NCI-H2227 treated with DMSO at 0.1 percent for 48 hours (cell line): ENCODE data around the gene RBCK1.

ENCODE experiments used
- DNase-seq: peaks from one replicate; lab custom pipeline; 2025; lab: John Stamatoyannopoulos, UW

RBCK1 gene

GRCh38 chr20:418858-419365, 10.8 kb downstream of the RBCK1 start:
- no peak for DNase-seq

DNA sequence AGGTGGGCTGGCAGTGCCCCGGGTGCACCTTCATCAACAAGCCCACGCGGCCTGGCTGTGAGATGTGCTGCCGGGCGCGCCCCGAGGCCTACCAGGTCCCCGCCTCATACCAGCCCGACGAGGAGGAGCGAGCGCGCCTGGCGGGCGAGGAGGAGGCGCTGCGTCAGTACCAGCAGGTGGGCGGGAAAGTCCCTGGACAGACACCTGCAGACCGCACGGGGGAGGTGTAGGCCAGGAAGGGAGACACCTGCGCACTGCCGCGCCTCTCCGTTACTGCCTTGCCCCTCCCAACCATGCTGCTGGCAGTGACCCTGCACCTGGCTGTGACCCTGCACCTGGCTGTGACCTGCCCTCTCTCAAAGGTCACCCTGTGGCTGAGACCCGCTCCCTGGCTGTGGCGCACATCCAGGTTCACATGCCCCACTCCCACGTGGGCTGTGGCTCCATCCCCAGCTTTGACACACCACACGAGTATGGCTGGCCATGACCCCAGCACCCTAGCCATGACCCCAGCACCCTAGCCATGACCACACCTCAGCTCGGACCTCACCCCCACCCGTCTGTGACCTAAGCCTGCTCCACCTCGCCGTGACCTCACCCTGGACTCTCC, 11.6 kb downstream of the RBCK1 start:
- DNase-seq, result no peak

- no peak for DNase-seq
Measured at GRCh38 chr20:420166-420620, 12.1 kb downstream of the RBCK1 start.

DNA sequence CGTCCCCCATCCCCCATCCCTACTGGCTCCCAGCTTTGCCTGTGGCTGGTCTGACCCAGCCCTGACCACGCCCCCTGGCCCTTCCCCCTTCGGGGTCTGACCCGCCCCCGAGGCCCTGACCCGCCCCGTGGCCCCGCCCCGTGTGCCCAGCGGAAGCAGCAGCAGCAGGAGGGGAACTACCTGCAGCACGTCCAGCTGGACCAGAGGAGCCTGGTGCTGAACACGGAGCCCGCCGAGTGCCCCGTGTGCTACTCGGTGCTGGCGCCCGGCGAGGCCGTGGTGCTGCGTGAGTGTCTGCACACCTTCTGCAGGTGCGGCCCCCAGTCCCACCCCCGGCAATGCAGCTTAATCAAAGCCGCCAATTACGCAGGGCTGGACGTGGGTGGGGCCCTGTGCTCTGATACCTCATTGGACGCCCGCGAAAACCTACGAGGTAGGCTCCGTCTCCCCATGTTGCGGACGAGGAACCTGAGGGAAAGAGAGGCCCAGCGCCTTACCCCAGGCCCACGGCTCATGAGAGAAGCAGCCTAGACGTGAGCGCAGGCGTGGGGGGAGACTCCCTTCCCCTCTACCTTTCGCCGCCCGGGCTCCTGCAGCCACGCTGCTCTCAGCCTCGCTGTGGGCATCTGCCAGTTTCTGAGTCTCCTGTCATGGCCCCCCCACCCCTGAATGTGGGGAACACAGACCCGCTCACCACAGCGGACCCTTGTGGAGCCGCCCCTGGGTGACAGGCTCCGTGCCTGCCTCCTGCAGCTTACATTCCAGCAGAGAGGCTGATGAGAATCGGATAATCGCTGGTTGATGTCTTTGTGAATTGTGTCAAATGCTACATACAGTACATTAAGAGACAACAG, 12.8 kb downstream of the RBCK1 start:
- DNase-seq, result no peak

GRCh38 chr20:421685-422250, 13.7 kb downstream of the RBCK1 start:
- DNase-seq, result no peak

- no peak for DNase-seq
Measured at GRCh38 chr20:426566-426965, 18.5 kb downstream of the RBCK1 start.

- DNase-seq, result no peak
Measured at GRCh38 chr20:427401-427800, 19.3 kb downstream of the RBCK1 start.

DNA sequence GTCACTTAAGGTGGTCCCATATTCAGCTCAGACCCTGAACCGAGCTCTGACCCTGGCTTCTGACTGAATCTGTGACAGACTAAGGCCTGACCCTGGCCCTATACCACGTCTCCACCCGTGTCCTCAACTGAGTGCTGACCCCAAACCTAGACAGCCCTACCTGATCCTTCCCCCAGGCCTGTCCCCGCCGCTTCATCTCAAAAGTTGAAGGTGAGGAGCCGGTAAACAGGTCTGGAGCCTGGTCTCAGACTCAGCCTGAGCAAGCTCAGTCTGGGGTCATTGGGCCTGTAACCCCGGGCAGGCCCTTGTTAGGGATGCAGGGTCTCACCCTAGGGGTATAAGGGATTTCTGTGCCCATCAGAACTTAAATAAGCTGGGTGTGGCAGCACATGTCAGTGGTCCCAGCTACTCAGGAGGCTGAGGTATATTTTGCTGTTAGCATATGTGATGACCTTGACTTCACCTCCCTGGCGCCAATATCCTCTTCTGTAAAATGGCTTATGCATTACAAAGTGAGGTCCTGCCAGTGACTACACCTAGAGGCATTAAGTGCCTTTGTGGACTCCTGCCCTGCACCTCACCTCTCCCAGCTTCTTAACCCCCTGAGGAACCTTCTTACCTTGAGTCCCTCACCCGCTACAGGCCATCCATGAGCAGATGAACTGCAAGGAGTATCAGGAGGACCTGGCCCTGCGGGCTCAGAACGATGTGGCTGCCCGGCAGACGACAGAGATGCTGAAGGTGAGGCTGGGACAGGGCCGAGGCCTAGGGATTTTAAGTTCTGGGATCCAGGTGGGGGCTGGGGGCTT, 20.0 kb downstream of the RBCK1 start:
- no peak for DNase-seq

DNA sequence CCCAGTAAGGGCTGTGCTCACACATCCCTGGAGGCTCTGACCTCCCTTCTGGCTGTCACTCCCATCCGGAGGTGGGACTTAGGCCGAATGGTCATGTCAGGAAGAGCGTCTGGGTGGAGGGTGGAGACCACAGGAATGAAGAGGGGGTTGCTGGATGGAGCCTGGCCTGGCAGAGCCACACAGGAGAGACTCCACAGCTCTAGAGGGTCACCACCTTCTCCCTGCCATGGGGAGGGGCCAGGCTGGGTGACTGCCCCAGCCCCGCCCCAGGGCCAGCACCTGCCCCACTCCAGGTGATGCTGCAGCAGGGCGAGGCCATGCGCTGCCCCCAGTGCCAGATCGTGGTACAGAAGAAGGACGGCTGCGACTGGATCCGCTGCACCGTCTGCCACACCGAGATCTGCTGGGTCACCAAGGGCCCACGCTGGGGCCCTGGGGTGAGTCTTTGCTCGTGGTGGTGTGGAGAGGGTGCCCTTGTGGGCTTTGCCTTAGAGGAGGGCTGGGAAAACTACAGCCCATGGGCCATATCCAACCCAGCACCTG, 20.6 kb downstream of the RBCK1 start:
- DNase-seq, result no peak

DNA sequence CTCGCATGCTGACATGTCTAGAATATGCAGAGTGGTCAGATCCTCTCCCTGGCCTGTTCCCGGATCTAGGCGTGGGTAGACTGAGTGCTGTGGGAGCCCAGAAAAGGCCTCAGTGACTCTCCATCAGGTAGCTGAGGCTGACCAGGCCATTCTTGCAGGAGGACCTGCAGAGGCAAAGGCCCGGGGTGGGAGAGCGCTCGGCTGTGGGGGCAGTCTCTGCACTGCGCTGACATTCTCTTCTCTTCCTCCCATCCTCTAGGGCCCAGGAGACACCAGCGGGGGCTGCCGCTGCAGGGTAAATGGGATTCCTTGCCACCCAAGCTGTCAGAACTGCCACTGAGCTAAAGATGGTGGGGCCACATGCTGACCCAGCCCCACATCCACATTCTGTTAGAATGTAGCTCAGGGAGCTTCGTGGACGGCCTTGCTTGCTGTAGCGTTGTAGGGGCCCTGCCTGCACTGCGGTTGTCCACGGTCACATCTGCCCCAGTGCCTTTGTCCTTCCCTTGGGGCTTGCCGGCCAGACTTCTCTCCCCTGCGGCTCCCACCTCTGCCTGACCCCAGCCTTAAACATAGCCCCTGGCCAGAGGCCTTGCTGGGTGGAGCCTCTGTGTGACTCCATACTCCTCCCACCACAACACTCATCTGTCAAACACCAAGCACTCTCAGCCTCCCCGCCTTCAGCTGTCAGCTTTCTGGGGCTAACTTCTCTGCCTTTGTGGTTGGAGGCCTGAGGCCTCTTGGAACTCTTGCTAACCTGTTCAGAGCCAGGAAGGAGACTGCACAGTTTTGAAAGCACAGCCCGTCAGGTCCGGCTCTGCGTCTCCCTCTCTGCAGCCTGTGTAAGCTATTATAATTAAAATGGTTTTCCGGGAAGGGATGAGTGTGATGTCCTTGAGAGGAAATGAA, 22.2 kb downstream of the RBCK1 start:
- no peak for DNase-seq

DNA sequence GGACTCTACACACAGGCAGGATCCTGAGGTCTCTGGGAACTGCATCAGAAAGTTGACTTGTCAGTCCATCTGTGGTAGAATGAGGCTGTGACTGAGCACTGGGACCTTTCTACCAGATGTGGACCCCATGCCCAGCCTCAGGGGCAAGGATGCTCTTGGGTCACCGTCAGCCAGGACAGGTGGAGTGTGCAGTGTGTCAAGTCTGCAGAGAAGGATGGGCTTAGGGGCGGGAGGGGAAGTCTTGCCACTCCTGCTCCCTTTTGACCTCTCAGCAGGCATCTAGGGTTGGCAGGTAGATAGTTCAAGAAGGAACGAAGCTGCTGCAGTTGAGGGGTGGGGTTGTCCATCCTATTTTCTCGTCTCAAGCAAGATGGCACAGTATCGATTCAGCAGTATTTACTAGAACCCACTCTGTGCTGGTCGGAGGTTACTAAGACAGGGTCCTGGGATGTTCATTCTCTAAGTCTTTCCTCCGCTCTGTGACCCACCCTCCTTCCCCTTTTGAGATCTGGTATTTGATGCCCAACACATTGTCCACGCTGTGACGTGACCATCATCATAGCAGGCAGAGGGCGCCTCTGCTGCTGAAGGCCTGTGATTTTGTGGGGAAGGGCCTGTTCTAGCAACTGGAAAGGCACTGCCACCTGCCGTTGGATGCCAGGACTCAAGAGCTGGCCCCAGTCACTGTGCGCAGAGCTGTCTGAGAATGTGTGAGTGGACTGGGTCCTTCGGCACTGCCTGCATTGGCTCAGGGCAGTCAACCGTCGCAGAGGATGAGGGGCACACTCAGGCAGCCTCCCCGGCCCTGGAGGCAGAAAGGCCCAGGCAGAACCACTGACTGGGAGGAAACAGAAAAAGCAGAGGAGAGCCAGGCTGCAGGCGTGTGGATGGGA, 23.2 kb downstream of the RBCK1 start:
- DNase-seq, result peak; percentile 73

- DNase-seq, result no peak
Measured at GRCh38 chr20:432208-432607, 24.1 kb downstream of the RBCK1 start.

DNA sequence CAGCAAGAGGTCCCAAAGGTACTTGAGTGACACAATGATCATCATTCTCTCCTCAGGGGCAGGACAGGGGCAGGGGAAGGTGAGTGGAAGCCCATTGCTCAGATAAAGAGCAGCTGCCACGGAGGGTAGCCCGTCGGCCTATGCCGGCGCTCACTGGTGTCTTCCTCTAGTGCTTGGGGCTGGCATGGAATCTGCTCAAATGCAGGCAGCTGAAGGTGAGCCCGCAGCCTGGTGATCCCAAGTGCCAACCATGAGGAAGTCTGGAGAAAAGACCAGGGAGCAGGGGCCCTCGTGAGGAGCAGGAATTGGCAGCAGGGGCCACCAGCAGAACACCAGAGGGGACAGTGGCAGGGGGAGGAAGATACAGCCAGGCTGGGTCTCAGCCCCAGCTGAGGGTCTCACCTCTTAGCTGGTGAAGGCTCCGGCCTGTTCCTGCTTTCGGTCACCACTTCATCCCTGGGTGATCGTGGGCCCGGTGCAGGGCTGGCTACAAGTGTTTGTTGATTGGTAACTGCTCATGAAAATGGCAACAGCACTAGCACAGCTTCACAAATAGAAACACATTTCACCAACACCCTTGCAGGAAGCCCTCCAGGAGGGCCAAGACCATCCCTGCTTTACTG, 24.7 kb downstream of the RBCK1 start:
- no peak for DNase-seq

DNA sequence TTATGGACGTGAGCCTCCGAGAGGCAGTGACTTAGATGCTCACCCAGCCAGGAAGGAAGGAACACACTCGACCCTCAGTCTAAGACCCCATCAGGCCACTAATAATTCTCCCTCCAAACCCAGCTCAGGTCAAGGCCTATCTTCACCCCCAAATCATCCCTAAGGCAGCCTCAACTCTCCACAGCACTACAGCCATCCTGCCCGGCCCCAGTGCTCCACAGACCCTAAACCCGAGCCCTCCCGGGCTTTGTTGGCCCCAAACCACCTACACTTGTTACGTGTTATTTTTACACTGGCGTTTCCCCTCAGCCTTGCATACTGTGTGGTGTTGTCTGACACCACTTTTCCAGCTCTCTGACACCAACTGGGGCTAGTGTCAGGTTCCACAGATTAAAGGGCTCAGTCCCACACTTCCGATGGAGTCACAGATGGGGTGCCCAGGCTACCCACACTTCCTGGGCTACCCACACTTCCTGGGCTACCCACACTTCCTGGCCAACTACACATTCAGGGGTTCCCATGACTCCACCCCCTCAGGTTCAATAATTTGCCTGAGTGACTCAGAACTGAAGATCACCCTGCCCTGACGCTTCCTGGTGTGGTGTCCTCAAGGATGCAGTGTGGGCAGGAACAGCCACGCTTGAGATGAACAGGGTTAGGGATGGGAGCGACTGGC, 25.3 kb downstream of the RBCK1 start:
- no peak for DNase-seq

DNA sequence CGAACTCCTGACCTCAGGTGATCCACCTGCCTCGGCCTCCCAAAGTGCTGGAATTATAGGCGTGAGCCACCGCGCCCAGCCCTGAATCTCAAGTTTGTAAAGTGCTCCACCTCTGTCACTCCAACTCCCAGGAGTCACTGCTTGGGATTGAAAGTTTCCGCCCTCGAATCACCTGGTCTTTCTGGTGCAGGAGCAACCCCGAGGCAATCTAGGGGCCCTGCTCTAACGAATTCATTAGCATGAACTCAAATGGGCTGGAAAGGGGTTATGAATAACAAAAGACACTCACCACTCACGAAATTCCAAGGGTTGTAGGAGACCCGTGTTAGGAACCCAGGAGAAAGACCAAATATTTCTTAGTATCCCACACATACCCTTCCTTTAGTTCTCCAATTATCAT, 26.1 kb downstream of the RBCK1 start:
- DNase-seq, result no peak

GRCh38 chr20:434661-435419, 26.7 kb downstream of the RBCK1 start:
- DNase-seq, result no peak

DNA sequence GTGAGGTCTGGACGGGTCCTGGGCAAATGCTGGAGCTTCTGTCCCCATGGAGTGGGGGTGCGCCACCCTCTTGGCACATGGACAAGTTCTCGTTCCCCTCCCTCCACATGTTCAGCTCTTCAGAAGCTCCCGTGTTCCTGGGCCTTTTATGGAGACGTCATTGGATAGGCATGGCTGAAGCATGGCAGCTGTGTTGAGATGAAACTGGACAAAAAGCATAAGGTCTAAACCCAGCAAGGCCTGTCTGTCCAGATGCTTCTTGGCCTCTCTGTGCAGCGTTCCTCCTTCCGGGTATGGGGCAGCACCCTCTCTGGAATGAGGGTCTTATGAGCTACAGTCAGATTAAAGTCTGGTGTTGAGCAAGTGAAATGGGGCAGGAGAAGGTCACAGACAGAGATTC, 27.5 kb downstream of the RBCK1 start:
- DNase-seq, result no peak

DNA sequence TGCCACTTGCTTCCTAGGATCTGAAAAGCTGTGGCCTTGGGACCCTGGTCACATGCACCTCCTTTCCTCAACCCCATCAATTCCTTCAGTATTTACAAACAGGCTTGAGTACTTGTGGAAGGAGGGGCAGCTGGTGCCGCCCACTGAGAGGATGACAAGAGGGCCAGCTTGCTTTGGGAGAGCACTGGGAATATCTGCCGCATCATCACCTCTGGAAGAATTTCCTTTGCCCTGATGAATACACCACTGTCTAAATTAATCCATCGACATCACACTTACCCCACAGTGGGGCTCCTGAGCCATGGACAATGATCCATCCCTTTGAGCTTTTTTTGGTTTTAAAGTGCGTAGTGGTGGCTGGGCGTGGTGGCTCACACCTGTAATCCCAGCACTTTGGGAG, 28.4 kb downstream of the RBCK1 start:
- DNase-seq, result no peak
